GM21381 (cell line): ENCODE data around the gene TMEM208.

Source experiments
- ATAC-seq: cut with Tn5 transposase; IDR thresholded peaks from one replicate; pipeline ENCODE4 v1.9.1; 2021; ENCODE audit warnings: mild to moderate bottlenecking, moderate library complexity; ENCODE audit not compliant: unreplicated experiment

The TMEM208 gene

DNA sequence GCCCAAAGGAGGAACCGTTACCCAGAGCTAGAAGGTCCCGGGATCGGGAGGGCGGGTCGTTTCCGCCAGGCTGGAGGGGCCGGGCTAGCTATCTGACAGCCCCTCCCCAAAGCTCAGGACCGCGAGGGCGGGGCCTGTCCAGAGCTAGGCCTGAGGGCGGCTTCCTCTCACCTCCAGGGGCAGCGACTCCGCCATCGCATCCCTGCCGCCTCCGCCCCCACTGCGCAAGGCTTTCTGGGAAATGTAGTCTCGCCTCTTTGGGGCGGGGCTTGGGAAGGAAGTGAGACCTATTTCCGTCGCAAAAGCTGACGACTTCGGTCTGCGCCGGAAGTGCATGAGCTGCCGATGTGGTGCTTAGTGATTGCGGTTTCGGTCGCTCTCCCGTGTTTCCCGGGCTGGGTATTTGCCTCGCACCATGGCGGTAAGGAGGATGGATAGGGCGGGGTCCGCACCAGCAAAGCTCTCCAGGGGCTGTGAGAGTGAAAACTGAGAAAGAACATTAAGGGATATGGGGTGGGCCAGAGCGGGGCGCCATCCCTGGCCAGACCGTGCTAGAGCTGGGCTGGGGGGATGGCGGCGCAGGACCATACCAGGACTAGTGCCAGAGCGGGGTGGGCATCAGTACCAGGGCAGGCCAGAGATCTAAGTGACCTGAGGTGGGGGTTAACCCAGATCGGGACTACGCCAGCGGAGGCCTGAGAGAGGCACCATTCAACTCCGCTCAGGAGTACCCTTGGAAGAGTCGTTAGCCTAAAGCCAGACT lies at the start of gene TMEM208:
TSS of gene TMEM208 (plus strand) at position 327 of the 763 bp plus-strand sequence. CDS start at position 416, 89 bp downstream.
- peak; percentile 97 for ATAC-seq

DNA sequence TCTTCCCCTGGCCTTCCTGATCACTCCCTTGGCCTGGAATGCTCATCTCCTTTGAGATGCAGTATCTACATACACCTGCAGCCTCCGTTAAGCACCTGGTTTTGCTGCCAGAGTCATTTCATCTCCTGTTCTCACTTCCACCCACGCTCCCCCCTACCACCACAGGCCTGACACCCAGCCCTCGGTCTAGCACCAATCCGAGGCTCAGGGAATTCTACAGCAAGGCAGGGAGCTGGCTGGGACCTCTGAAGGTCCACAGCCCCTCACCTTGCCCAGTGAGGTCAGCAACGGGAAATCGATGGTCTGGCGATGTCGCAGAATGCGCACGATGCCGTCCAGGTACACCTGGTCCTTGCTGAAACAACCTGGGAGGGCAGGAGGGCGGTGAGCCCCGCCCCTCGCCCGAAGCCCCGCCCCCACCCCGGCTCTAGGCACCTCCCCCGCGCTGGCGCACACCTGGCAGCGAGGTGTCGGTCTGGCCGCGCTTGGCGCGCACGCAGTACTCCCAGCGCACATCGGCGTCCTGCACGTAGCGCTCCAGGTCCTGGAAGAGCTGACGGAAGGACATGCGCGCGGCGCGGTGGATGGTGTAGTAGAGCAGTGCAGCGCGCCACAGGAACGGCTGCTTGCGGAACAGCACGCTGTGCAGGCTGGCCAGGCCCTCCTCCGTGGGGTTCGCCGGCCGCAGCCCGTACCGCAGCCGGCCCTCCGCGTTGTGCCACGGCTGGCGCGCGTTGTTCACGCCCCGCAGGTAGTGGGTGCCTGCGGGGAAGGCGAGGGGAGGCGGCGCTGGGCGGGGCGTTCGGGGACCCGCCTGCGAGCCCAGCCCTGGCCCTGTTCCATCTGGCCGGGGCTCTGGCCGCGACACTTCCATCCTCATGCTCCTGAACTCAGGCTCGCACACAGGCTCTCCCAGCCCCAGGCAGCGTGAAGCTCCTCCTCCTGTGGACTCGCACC lies 48.9 kb upstream of the TMEM208 start:
- no peak for ATAC-seq

- ATAC-seq, result no peak
Observed at GRCh38 chr16:67179421-67180080, 47.4 kb upstream of the TMEM208 start.

- no peak for ATAC-seq
Observed at GRCh38 chr16:67180166-67180565, 46.8 kb upstream of the TMEM208 start.

- ATAC-seq, result no peak
Observed at GRCh38 chr16:67181346-67181745, 45.6 kb upstream of the TMEM208 start.

GRCh38 chr16:67182288-67182687 lies 44.6 kb upstream of the TMEM208 start:
- ATAC-seq, result no peak

DNA sequence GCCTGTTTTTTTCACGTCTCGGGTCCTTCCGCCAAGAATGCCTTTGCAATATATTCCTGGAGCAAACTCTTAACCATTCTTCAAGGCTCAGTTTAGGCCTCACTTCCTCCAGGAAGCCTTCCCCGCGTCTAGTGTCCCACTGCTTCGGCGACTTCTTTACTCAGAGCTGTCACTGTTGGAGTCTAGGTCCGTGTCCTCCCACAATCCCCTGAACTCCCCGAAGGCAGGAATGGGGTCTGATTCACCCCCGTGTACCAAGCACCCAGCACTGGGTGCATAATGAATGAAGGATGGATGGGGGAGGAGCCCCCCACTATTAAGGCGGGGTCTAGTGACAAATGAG lies 43.7 kb upstream of the TMEM208 start:
- ATAC-seq, result no peak

GRCh38 chr16:67183627-67184452 lies 43.1 kb upstream of the TMEM208 start, which contains the start of gene MATCAP1:
Gene MATCAP1, minus strand, starts transcription at chr16:67183963. Its CDS starts 3,353 bp downstream, at chr16:67180610.
- peak; percentile 92 for ATAC-seq

GRCh38 chr16:67184453-67184994 lies 42.4 kb upstream of the TMEM208 start:
- ATAC-seq, result no peak

GRCh38 chr16:67184995-67185650 lies 41.8 kb upstream of the TMEM208 start:
- no peak for ATAC-seq

- ATAC-seq, result no peak
Observed at GRCh38 chr16:67185651-67186134, 41.2 kb upstream of the TMEM208 start.

DNA sequence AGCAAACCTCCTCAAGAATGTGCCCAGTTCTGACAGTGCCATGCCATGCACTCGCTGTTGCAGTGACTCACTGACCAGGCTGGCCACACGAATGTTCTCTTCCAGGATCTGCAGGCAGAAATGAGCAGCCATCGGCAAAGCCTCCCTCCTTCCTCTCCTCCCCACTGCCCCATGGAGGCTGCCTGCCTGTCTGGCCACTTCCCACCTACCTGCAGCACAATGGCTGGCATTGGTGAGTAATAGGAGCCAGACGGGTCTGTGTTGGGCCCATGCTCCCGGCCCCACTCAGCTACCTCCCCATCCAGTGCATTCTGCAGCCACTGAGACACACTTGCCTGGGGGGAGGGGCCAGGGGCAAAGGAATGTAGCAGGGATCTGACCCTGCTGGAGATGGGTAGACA lies 40.4 kb upstream of the TMEM208 start:
- no peak for ATAC-seq

DNA sequence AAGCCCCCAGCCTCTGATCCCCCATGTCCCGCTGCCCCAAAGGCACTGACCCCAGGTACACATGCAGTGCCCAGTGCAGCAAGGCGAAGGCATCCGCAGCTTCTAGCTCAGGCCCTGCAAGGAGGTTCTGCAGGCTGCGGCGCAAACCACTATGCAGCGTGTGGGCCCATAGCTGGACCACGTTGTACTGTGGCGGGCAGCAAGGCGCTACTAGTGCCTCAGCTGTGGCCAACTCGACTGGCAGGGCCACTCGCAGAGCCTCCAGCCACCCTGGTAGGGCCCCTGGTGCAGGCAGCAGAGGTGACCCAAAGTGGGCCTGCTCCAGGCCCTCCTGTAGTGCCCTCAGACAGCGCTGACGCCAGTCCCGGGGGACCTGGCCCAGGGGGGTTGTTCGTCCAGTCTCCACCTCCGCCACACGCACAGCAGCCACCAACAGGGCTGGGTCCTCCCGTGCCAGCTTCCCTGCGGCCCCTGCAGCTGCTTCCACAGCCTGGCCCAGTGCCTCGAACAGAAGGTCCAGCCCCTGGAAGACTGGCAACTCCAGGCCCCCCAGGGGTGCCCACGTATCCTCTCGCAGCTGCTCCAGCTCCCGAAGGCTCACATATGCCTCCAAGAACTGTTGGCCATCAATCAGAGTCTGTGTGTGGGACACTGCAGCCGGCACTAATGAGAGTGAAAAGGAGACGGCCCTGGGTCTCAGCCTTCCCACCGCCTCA lies 39.6 kb upstream of the TMEM208 start:
- ATAC-seq, result no peak

DNA sequence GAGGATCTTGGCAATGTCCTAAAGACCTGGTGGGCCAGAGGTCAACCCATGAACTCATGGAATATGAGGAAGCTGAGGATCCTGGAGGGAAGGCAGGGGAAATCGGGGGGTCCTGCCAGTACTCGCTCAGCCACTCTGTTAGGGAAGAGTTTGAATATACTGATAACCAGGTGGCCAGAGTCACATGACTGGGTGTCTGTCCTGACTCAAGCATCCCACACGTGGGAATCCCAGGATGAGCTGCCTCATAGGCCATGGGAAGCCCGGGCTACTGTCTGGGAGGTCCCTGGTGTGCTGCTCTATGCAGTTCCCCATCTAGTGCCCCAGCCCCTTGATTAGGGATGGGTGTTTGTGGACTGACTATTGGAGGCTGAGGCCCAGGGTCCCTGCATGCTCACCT lies 38.6 kb upstream of the TMEM208 start:
- ATAC-seq, result no peak

GRCh38 chr16:67188798-67189197 lies 38.1 kb upstream of the TMEM208 start:
- ATAC-seq, result no peak

DNA sequence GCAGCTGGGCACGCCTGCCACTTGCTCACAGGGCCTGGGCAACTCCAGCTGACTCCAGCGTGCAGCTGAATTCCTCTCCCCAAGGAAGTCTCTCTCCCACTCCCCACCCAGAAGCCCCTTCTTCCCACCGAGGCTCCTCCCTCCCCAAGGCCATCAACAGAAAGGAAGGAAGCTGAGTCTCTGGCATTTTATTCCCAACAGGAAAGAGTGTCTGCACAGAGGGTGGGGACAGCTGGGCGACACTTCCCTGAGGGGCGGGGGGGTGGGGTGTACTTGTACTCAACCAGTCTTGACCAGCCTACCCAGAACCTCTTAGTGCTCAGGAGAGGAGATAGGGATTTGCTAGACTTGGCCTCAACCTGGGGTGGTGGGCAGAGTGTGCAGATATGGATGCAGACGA lies 36.9 kb upstream of the TMEM208 start, which contains the start of gene EXOC3L1:
TSS of gene EXOC3L1 (minus strand) at position 96 of the 400 bp plus-strand sequence. CDS start 460 bp downstream, outside the sequence.
- ATAC-seq, result no peak

GRCh38 chr16:67190448-67191399 lies 36.2 kb upstream of the TMEM208 start:
- no peak for ATAC-seq
